Neural cell (in vitro differentiated cells): Measurements from ENCODE around the gene TRMT61B. TPM values are rescaled to one million over a fixed set of nuclear protein-coding genes. Genes with fewer than 3 reads are reported as not detected.

ENCODE experiments used
- H2AFZ ChIP-seq: fragments of 200-600, 300-800 bp; sonication (generic), shearing (Covaris generic); 2 replicates; pipeline ENCODE4 v1.6.0; 2014; ENCODE audit warnings: low read depth, mild to moderate bottlenecking, antibody characterized with exemption, low read length, moderate library complexity
- H3F3A ChIP-seq: fragments of 200-600 bp; shearing (Covaris generic); 2 replicates; pipeline ENCODE4 v1.6.1; 2016; ENCODE audit warnings: mild to moderate bottlenecking, moderate library complexity, mixed read lengths, antibody characterized with exemption, low read length; ENCODE audit not compliant: insufficient read depth, poor library complexity, severe bottlenecking
- H3K27ac ChIP-seq: fragments of 200-600, 300-800 bp; sonication (generic), shearing (Covaris generic); 2 replicates; pipeline ENCODE4 v1.5.1; 2014; ENCODE audit warnings: mild to moderate bottlenecking, low read length, moderate library complexity
- H3K27me3 ChIP-seq: fragments of 300-800, 200-600 bp; sonication (generic), shearing (Covaris generic); 2 replicates; pipeline ENCODE4 v1.6.0; 2014; ENCODE audit warnings: mild to moderate bottlenecking, low read depth, low read length, moderate library complexity; ENCODE audit not compliant: insufficient read depth
- H3K36me3 ChIP-seq: fragments of 300-800, 200-600 bp; sonication (generic), shearing (Covaris generic); 2 replicates; pipeline ENCODE4 v1.5.1; 2014; ENCODE audit warnings: mild to moderate bottlenecking, antibody characterized with exemption, low read length, moderate library complexity; ENCODE audit not compliant: insufficient read depth
- H3K4me2 ChIP-seq: fragments of 300-800, 200-600 bp; sonication (generic), shearing (Covaris generic); 2 replicates; pipeline ENCODE4 v1.6.0; 2014; ENCODE audit warnings: mild to moderate bottlenecking, low read length
- H3K4me3 ChIP-seq: fragments of 300-800, 200-600 bp; sonication (generic), shearing (Covaris generic); 2 replicates; pipeline ENCODE4 v1.5.1; 2014; ENCODE audit warnings: mild to moderate bottlenecking, low read length, moderate library complexity
- H3K79me2 ChIP-seq: fragments of 200-600 bp; shearing (Covaris generic); replicated peaks from 2 replicates; pipeline ENCODE4 v1.6.0; 2014; ENCODE audit warnings: mild to moderate bottlenecking, low read length, moderate library complexity; ENCODE audit not compliant: insufficient read depth
- H3K9ac ChIP-seq: fragments of 300-800, 200-600 bp; sonication (generic), shearing (Covaris generic); 2 replicates; pipeline ENCODE4 v1.6.1; 2016; ENCODE audit warnings: mild to moderate bottlenecking, low read length, mixed read lengths
- H3K9me2 ChIP-seq: fragments of 200-600 bp; shearing (Covaris generic); 2 replicates; pipeline ENCODE4 v1.6.1; 2016; ENCODE audit warnings: mild to moderate bottlenecking, low read length, mixed read lengths; ENCODE audit not compliant: insufficient read depth
- H3K9me3 ChIP-seq: fragments of 200-600, 300-800 bp; sonication (generic), shearing (Covaris generic); 2 replicates; pipeline ENCODE4 v1.6.1; 2016; ENCODE audit warnings: mild to moderate bottlenecking, mixed run types, low read length, moderate library complexity, mixed read lengths
- H4K20me1 ChIP-seq: fragments of 200-600 bp; shearing (Covaris generic); 2 replicates; pipeline ENCODE4 v1.6.1; 2016; ENCODE audit warnings: mild to moderate bottlenecking, mixed run types; ENCODE audit not compliant: insufficient read depth
- EP300 ChIP-seq: fragments of 450-650 bp; conservative IDR thresholded peaks from 2 replicates; pipeline ENCODE4 v1.6.1; 2014; ENCODE audit warnings: antibody characterized with exemption, mild to moderate bottlenecking, moderate library complexity; ENCODE audit not compliant: poor library complexity, severe bottlenecking
- EZH2 ChIP-seq: fragments of 200-600, 300-800 bp; shearing (Covaris generic), sonication (generic); IDR thresholded peaks from 2 replicates; pipeline ENCODE4 v1.6.1; 2014; ENCODE audit warnings: antibody characterized with exemption, low read length, borderline replicate concordance, mild to moderate bottlenecking; ENCODE audit not compliant: insufficient read depth, poor library complexity, severe bottlenecking
- MXI1 ChIP-seq: fragments of 450-650 bp; conservative IDR thresholded peaks from 2 replicates; pipeline ENCODE4 v1.6.1; 2014; ENCODE audit warnings: antibody characterized with exemption, mild to moderate bottlenecking; ENCODE audit not compliant: poor library complexity, severe bottlenecking
- POLR2AphosphoS5 ChIP-seq: IDR thresholded peaks from 2 replicates; pipeline ENCODE4 v1.6.1; 2012
- RAD21 ChIP-seq: fragments of 450-650 bp; conservative IDR thresholded peaks from 2 replicates; pipeline ENCODE4 v1.6.1; 2014; ENCODE audit warnings: antibody characterized with exemption, mild to moderate bottlenecking, moderate library complexity
- REST ChIP-seq: IDR thresholded peaks from 2 replicates; pipeline ENCODE4 v1.6.1; 2012; ENCODE audit warnings: borderline replicate concordance
- SMC3 ChIP-seq: fragments of 450-650 bp; conservative IDR thresholded peaks from 2 replicates; pipeline ENCODE4 v1.6.1; 2014; ENCODE audit warnings: antibody characterized with exemption, mild to moderate bottlenecking, moderate library complexity; ENCODE audit not compliant: poor library complexity
- TAF1 ChIP-seq: IDR thresholded peaks from 2 replicates; pipeline ENCODE4 v1.6.1; 2012; ENCODE audit warnings: low read depth
- polyA plus RNA-seq: library from polyadenylated mRNA; depleted of rRNA; stranded (reverse); fragments of >200 nt; gene quantifications from 2 replicates; pipeline ENCODE4 v1.2.3, GENCODE V29; 2014
- TF ChIP-seq, protein P1 (sequence below): fragments of 450-650 bp; IDR thresholded peaks from 2 replicates; pipeline ENCODE4 v1.5.1; 2014; ENCODE audit warnings: antibody characterized with exemption, mild to moderate bottlenecking, moderate library complexity; ENCODE audit not compliant: poor library complexity, severe bottlenecking

The TRMT61B gene
- polyA plus RNA-seq, 1 donor from 2014 or later, result 35.1 TPM

GRCh38 chr2:28824870-28825269 is 45.2 kb downstream of the TRMT61B start:
- TF ChIP-seq EP300 (no peak), REST (no peak), TAF1 (no peak), SMC3 (no peak), MXI1 (no peak), POLR2AphosphoS5 (no peak), RAD21 (no peak), EZH2 (no peak)
- TF ChIP-seq, protein P1, sequence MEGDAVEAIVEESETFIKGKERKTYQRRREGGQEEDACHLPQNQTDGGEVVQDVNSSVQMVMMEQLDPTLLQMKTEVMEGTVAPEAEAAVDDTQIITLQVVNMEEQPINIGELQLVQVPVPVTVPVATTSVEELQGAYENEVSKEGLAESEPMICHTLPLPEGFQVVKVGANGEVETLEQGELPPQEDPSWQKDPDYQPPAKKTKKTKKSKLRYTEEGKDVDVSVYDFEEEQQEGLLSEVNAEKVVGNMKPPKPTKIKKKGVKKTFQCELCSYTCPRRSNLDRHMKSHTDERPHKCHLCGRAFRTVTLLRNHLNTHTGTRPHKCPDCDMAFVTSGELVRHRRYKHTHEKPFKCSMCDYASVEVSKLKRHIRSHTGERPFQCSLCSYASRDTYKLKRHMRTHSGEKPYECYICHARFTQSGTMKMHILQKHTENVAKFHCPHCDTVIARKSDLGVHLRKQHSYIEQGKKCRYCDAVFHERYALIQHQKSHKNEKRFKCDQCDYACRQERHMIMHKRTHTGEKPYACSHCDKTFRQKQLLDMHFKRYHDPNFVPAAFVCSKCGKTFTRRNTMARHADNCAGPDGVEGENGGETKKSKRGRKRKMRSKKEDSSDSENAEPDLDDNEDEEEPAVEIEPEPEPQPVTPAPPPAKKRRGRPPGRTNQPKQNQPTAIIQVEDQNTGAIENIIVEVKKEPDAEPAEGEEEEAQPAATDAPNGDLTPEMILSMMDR, result no peak
- H3K9ac ChIP-seq, result no peak overlapping the region
- H2AFZ ChIP-seq, result no peak overlapping the region
- H3K27me3 ChIP-seq, result no peaks in the 10 kb centered on the region
- no peaks in the 10 kb centered on the region for H4K20me1 ChIP-seq
- H3K4me3 ChIP-seq, result no peak overlapping the region
- H3K9me3 ChIP-seq, result no peaks in the 10 kb centered on the region
- no peaks in the 10 kb centered on the region for H3F3A ChIP-seq
- H3K4me2 ChIP-seq, result no peak overlapping the region
- H3K9me2 ChIP-seq, result no peaks in the 10 kb centered on the region
- H3K36me3 ChIP-seq, result no peaks in the 10 kb centered on the region
- no peak overlapping the region for H3K27ac ChIP-seq
- no peaks in the 10 kb centered on the region for H3K79me2 ChIP-seq

- Histone ChIP-seq H4K20me1 (no peaks in the 10 kb centered on the region), H3K4me2 (no peak overlapping the region), H3K9me3 (no peaks in the 10 kb centered on the region), H3K9me2 (no peaks in the 10 kb centered on the region), H3K27me3 (no peaks in the 10 kb centered on the region), H3K27ac (no peak overlapping the region), H2AFZ (no peak overlapping the region), H3K79me2 (no peaks in the 10 kb centered on the region), H3K36me3 (no peaks in the 10 kb centered on the region), H3F3A (no peaks in the 10 kb centered on the region), H3K9ac (no peak overlapping the region), H3K4me3 (no peak overlapping the region)
- TF ChIP-seq TAF1 (no peak), SMC3 (no peak), MXI1 (no peak), RAD21 (no peak), EP300 (no peak), EZH2 (no peak), REST (no peak), POLR2AphosphoS5 (no peak)
- TF ChIP-seq, protein P1, result no peak
These were observed 45.9 kb downstream of the TRMT61B start for GRCh38 chr2:28824207-28824606.
